ENCODE data around the gene PLXND1.

DNA sequence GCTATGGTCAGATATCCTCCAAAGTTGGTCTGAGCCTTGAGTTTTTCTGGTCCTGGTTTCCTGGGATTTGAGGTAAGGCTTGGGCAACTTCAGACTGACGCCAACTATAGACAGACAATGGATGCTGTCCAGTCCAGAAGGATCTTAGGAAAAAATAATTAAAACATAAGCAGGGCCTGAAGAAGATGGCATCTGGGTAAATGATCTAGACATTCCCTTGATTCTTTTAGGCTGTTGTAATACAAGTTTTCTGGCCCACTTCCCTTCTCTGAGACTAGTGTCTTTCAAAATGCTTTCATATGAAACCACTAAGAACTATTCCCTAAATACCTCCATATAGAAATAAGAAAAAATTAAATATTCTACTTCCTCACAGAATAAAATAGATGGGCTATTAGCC lies 47.7 kb upstream of the PLXND1 start:
- TF ChIP-seq EZH2phosphoT487 (IDR thresholded peaks at IDR 0.05; ENCODE audit: borderline replicate concordance) (no peak), EZH2 (IDR thresholded peaks at IDR 0.05) (no peak)
- TF ChIP-seq, protein P1, sequence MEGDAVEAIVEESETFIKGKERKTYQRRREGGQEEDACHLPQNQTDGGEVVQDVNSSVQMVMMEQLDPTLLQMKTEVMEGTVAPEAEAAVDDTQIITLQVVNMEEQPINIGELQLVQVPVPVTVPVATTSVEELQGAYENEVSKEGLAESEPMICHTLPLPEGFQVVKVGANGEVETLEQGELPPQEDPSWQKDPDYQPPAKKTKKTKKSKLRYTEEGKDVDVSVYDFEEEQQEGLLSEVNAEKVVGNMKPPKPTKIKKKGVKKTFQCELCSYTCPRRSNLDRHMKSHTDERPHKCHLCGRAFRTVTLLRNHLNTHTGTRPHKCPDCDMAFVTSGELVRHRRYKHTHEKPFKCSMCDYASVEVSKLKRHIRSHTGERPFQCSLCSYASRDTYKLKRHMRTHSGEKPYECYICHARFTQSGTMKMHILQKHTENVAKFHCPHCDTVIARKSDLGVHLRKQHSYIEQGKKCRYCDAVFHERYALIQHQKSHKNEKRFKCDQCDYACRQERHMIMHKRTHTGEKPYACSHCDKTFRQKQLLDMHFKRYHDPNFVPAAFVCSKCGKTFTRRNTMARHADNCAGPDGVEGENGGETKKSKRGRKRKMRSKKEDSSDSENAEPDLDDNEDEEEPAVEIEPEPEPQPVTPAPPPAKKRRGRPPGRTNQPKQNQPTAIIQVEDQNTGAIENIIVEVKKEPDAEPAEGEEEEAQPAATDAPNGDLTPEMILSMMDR (IDR thresholded peaks at IDR 0.05 in 2 of 3, conservative IDR thresholded peaks at IDR 0.05 in 1 of 3; ENCODE audit: borderline replicate concordance in 1 of 3, insufficient read depth in 1 of 3, low read depth in 2 of 3, low read length in 2 of 3): no peak

Measured in HCT116 (cell line).